HFF-Myc (cell line): Measurements from ENCODE around the gene AGBL1.

Experiments used
- DNase-seq: peaks from one replicate; pipeline ENCODE4 v3.0.0-alpha.2; 2011; ENCODE audit warnings: low read depth; ENCODE audit errors: extremely low read depth
- H3K4me3 ChIP-seq: replicated peaks from 2 replicates; pipeline ENCODE4 v1.5.1; 2011; ENCODE audit warnings: low read depth, mild to moderate bottlenecking, control low read depth, low read length
- CTCF ChIP-seq: IDR thresholded peaks from 2 replicates; pipeline ENCODE4 v1.5.1; 2012; ENCODE audit warnings: mild to moderate bottlenecking, low read depth, low read length, control low read depth; ENCODE audit errors: missing control alignments

The AGBL1 gene

GRCh38 chr15:86333819-86334218 lies 254.1 kb downstream of the AGBL1 start:
- TF ChIP-seq CTCF: no peak
- H3K4me3 ChIP-seq: no peak overlapping the region
- no peak for DNase-seq

GRCh38 chr15:86336051-86336788 lies 256.5 kb downstream of the AGBL1 start:
- H3K4me3 ChIP-seq: no peak overlapping the region
- no peak for DNase-seq
- TF ChIP-seq CTCF: no peak

GRCh38 chr15:86337071-86337470 lies 257.4 kb downstream of the AGBL1 start:
- no peak overlapping the region for H3K4me3 ChIP-seq
- no peak for DNase-seq
- no peak for TF ChIP-seq CTCF

- no peak for DNase-seq
- no peak for TF ChIP-seq CTCF
- no peak overlapping the region for H3K4me3 ChIP-seq
Measured at GRCh38 chr15:86347245-86347644, 267.6 kb downstream of the AGBL1 start.

- H3K4me3 ChIP-seq: no peak overlapping the region
- DNase-seq: no peak
- TF ChIP-seq CTCF: no peak
Measured at GRCh38 chr15:86349565-86349964, 269.9 kb downstream of the AGBL1 start.

- no peak overlapping the region for H3K4me3 ChIP-seq
- no peak for DNase-seq
- TF ChIP-seq CTCF: no peak
Measured at GRCh38 chr15:86353213-86353612, 273.5 kb downstream of the AGBL1 start.

GRCh38 chr15:86355361-86355760 lies 275.7 kb downstream of the AGBL1 start:
- TF ChIP-seq CTCF: no peak
- no peak overlapping the region for H3K4me3 ChIP-seq
- no peak for DNase-seq
